K562 (cell line): Measurements from ENCODE around the gene BHLHE40. TPM values are rescaled to one million over a fixed set of nuclear protein-coding genes. Genes with fewer than 3 reads are reported as not detected.

ENCODE experiments used
- ARHGAP35 ChIP-seq: fragments of 450-650 bp; IDR thresholded peaks from 2 replicates; pipeline ENCODE4 v1.6.1; 2018; ENCODE audit not compliant: partially characterized antibody
- ARNT ChIP-seq, 2 experiments: fragments of 450-650 bp; IDR thresholded peaks; 2 replicates each; pipeline ENCODE4 v1.6.1; 2016; ENCODE audit warnings: mild to moderate bottlenecking in 1 of 2
- ATF7 ChIP-seq: fragments of 450-650 bp; IDR thresholded peaks from 2 replicates; pipeline ENCODE4 v1.7.1; 2014; ENCODE audit warnings: mild to moderate bottlenecking, moderate library complexity
- C11orf30 ChIP-seq: fragments of 450-650 bp; IDR thresholded peaks from 2 replicates; pipeline ENCODE4 v1.6.1; 2016; ENCODE audit warnings: low read depth, mild to moderate bottlenecking
- CBFA2T3 ChIP-seq: fragments of 450-650 bp; IDR thresholded peaks from 2 replicates; pipeline ENCODE4 v1.6.1; 2017
- ERF ChIP-seq: fragments of 450-650 bp; formaldehyde crosslinking; IDR thresholded peaks from 2 replicates; pipeline ENCODE4 v1.4.0; 2020; ENCODE audit warnings: mild to moderate bottlenecking, mixed read lengths
- ETS2 ChIP-seq: IDR thresholded peaks from 2 replicates; pipeline ENCODE4 v1.6.1; 2016; ENCODE audit warnings: borderline replicate concordance, missing genetic modification characterization, mild to moderate bottlenecking, moderate library complexity, missing compliant biosample characterization; ENCODE audit not compliant: poor library complexity, severe bottlenecking
- GABPA ChIP-seq: fragments of 200-800 bp; sonication (Bioruptor generic); conservative IDR thresholded peaks from 2 replicates; pipeline ENCODE4 v1.6.1; 2016; ENCODE audit warnings: low read depth, missing genetic modification characterization, missing compliant biosample characterization
- HMGN3 ChIP-seq: IDR thresholded peaks from 2 replicates; pipeline ENCODE4 v1.6.1; 2011; ENCODE audit warnings: borderline replicate concordance, low read depth, mild to moderate bottlenecking, mixed read lengths, low read length; ENCODE audit not compliant: insufficient read length; ENCODE audit errors: extremely low read depth
- KLF10 ChIP-seq: fragments of 250-450 bp; sonication (Bioruptor Pico); IDR thresholded peaks from 2 replicates; pipeline ENCODE4 v1.6.1; 2021; ENCODE audit warnings: matching md5 sums
- NFE2 ChIP-seq: IDR thresholded peaks from 2 replicates; pipeline ENCODE4 v1.6.1; 2014; ENCODE audit warnings: antibody characterized with exemption, low read depth
- PTTG1 ChIP-seq: fragments of 450-650 bp; IDR thresholded peaks from 2 replicates; pipeline ENCODE4 v1.6.1; 2016; ENCODE audit warnings: low read depth, mild to moderate bottlenecking, missing genetic modification characterization, missing compliant biosample characterization
- PURB ChIP-seq: sonication (generic); formaldehyde crosslinking; IDR thresholded peaks from 2 replicates; pipeline ENCODE4 v1.9.0; 2021; ENCODE audit warnings: low read depth, mild to moderate bottlenecking, missing genetic modification reagents
- RFX5 ChIP-seq: IDR thresholded peaks from 2 replicates; pipeline ENCODE4 v1.6.1; 2011; ENCODE audit warnings: low read depth, mild to moderate bottlenecking, improper control_type of control experiment, low read length
- SAP30 ChIP-seq: fragments of 200-600 bp; sonication (generic); IDR thresholded peaks from 2 replicates; pipeline ENCODE4 v1.6.1; 2012; ENCODE audit warnings: borderline replicate concordance, low read depth, mild to moderate bottlenecking, moderate library complexity, low read length, control low read depth, inconsistent platforms; ENCODE audit not compliant: insufficient read depth, poor library complexity, severe bottlenecking
- SRSF1 ChIP-seq: fragments of 200-400 bp; formaldehyde crosslinking; IDR thresholded peaks from 2 replicates; pipeline ENCODE4 v1.6.1; 2017; ENCODE audit warnings: mild to moderate bottlenecking, low read depth, low read length, moderate library complexity
- SRSF7 ChIP-seq: fragments of 200-400 bp; formaldehyde crosslinking; optimal IDR thresholded peaks from 2 replicates; pipeline ENCODE3; 2017; ENCODE audit warnings: mild to moderate bottlenecking, low read depth, low read length
- TAF1 ChIP-seq: IDR thresholded peaks from 2 replicates; pipeline ENCODE4 v1.6.1; 2011; ENCODE audit warnings: mild to moderate bottlenecking, low read length, moderate library complexity; ENCODE audit not compliant: insufficient read depth, control insufficient read depth, severe bottlenecking; ENCODE audit errors: extremely low read depth
- ZNF146 ChIP-seq: IDR thresholded peaks from one replicate; pipeline ENCODE4 v1.6.1; 2018; ENCODE audit warnings: missing compliant biosample characterization; ENCODE audit not compliant: unreplicated experiment
- ZNF75A ChIP-seq: fragments of 450-650 bp; formaldehyde crosslinking; IDR thresholded peaks from 2 replicates; pipeline ENCODE4 v1.4.0; 2020; ENCODE audit warnings: mild to moderate bottlenecking
- ZNF76 ChIP-seq: fragments of 250-450 bp; sonication (Bioruptor Pico); IDR thresholded peaks from 2 replicates; pipeline ENCODE4 v1.4.0; 2020; ENCODE audit warnings: mild to moderate bottlenecking, moderate library complexity, borderline replicate concordance
- ZNF764 ChIP-seq: fragments of 250-450 bp; sonication (Bioruptor Pico); IDR thresholded peaks from 2 replicates; pipeline ENCODE4 v1.4.0; 2020; ENCODE audit warnings: low read depth, mild to moderate bottlenecking, moderate library complexity
- polyA plus RNA-seq, 8 experiments: library from polyadenylated mRNA; depleted of rRNA in 4 of 8; stranded (reverse) in 5 of 8; unstranded in 3 of 8; fragments of >200 nt; fragmentation: Nextera tagmentation in 2 of 8; fragmentation: Illumina TruSeq in 1 of 8; extraction: Ambion mirVana in 2 of 8; extraction: Trizol in 1 of 8; gene quantifications; 2 replicates each; pipeline versions ENCODE4 v1.2.1 to v1.2.3, GENCODE V29; 2011 to 2014; ENCODE audit warnings: inconsistent platforms in 1 of 8, missing spikeins in 1 of 8
- total RNA-seq, 7 experiments: library from RNA; depleted of rRNA in 6 of 7; stranded (reverse); fragments of >200 nt in 6 of 7; fragmentation: Illumina TruSeq in 2 of 7; extraction: Trizol in 2 of 7; gene quantifications; 2 replicates each; pipeline versions ENCODE4 v1.2.1 to v1.2.3, GENCODE V29; 2011 to 2021; ENCODE audit warnings: low replicate concordance in 1 of 7
- TF ChIP-seq, protein P1 (sequence below), 3 experiments: IDR thresholded peaks in 2 of 3; conservative IDR thresholded peaks in 1 of 3; 2 replicates each; pipeline ENCODE4 v1.5.1; 2011 to 2012; ENCODE audit warnings: low read length in 3 of 3, mild to moderate bottlenecking in 3 of 3, control low read depth in 2 of 3, improper control_type of control experiment in 1 of 3, inconsistent platforms in 1 of 3, low read depth in 1 of 3, mixed read lengths in 1 of 3, moderate library complexity in 1 of 3; ENCODE audit not compliant: insufficient read depth in 2 of 3
- TF ChIP-seq, protein P2 (sequence below): fragments of 450-650 bp; IDR thresholded peaks from 2 replicates; pipeline ENCODE4 v1.7.0; 2016; ENCODE audit warnings: borderline replicate concordance
- TF ChIP-seq, protein P3 (sequence below): fragments of 450-650 bp; IDR thresholded peaks from 2 replicates; pipeline ENCODE4 v1.6.1; 2018; ENCODE audit warnings: mild to moderate bottlenecking, low read depth; ENCODE audit not compliant: partially characterized antibody

The BHLHE40 gene
- total and polyA plus RNA-seq, 9 of the 15 experiments (the other 6 are each of a cell fraction or from before 2014, with no cell fraction given) = 12.0 to 83.9 (median 31.4) TPM

DNA sequence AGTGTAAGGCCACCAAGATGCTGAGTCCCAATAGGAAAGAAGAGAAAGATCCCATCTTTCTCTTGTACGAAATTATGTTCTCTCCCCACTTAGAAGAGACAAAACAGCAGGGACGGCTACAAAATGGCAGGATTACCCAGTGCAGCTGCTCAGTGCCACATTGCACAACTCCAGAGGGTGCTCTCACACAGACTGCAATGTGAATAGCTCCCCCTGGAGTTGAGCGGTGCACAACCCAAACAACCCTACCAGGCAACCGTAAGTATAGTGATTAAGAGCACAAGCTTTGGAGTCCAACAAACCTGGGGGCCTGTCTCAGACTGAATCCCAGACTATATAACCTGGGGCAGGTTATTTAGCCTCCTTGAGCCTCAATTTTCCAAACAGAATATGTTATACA is 3.1 kb upstream of the BHLHE40 start (continued):
- TF ChIP-seq, protein P1, sequence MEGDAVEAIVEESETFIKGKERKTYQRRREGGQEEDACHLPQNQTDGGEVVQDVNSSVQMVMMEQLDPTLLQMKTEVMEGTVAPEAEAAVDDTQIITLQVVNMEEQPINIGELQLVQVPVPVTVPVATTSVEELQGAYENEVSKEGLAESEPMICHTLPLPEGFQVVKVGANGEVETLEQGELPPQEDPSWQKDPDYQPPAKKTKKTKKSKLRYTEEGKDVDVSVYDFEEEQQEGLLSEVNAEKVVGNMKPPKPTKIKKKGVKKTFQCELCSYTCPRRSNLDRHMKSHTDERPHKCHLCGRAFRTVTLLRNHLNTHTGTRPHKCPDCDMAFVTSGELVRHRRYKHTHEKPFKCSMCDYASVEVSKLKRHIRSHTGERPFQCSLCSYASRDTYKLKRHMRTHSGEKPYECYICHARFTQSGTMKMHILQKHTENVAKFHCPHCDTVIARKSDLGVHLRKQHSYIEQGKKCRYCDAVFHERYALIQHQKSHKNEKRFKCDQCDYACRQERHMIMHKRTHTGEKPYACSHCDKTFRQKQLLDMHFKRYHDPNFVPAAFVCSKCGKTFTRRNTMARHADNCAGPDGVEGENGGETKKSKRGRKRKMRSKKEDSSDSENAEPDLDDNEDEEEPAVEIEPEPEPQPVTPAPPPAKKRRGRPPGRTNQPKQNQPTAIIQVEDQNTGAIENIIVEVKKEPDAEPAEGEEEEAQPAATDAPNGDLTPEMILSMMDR (IDR thresholded peaks at IDR 0.05 in 2 of 3, conservative IDR thresholded peaks at IDR 0.05 in 1 of 3; ENCODE audit: insufficient read depth in 2 of 3, low read depth in 1 of 3, low read length in 3 of 3) = peak; percentile 98 to 99 (median 99)
- no peak for TF ChIP-seq SRSF1
- TF ChIP-seq ARHGAP35 = no peak
- no peak; the same call in 1 of the 2 replicates for TF ChIP-seq NFE2
- TF ChIP-seq ATF7 = peak; percentile 70
- TF ChIP-seq ERF (CRISPR knock-in tag) = peak; percentile 62; the same call in 1 of the 2 replicates
- TF ChIP-seq CBFA2T3 = no peak
- no peak for TF ChIP-seq C11orf30
- no peak for TF ChIP-seq RFX5
- TF ChIP-seq PTTG1 (tag) = no peak
- TF ChIP-seq TAF1 = no peak
- TF ChIP-seq SAP30 = peak; percentile 35
- no peak for TF ChIP-seq KLF10 (CRISPR knock-in tag)
- 0 out of 2 replicates have a peak, but pooled peaks have one; percentile 27 for TF ChIP-seq ZNF764 (CRISPR knock-in tag)
- no peak for TF ChIP-seq SRSF7
- TF ChIP-seq ETS2 (tag) = no peak
- TF ChIP-seq, protein P2, sequence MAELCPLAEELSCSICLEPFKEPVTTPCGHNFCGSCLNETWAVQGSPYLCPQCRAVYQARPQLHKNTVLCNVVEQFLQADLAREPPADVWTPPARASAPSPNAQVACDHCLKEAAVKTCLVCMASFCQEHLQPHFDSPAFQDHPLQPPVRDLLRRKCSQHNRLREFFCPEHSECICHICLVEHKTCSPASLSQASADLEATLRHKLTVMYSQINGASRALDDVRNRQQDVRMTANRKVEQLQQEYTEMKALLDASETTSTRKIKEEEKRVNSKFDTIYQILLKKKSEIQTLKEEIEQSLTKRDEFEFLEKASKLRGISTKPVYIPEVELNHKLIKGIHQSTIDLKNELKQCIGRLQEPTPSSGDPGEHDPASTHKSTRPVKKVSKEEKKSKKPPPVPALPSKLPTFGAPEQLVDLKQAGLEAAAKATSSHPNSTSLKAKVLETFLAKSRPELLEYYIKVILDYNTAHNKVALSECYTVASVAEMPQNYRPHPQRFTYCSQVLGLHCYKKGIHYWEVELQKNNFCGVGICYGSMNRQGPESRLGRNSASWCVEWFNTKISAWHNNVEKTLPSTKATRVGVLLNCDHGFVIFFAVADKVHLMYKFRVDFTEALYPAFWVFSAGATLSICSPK = no peak
- TF ChIP-seq GABPA (tag) = no peak
- TF ChIP-seq HMGN3 = no peak
- TF ChIP-seq ZNF146 (CRISPR knock-in tag) = no peak
- no peak for TF ChIP-seq PURB (CRISPR knock-in tag)
- no peak for TF ChIP-seq ZNF75A (CRISPR knock-in tag)
- TF ChIP-seq ARNT (IDR thresholded peaks at IDR 0.05) = peak in 1 of 2 experiments; percentile 74; a peak in 1 of 4 replicates
- TF ChIP-seq, protein P3, sequence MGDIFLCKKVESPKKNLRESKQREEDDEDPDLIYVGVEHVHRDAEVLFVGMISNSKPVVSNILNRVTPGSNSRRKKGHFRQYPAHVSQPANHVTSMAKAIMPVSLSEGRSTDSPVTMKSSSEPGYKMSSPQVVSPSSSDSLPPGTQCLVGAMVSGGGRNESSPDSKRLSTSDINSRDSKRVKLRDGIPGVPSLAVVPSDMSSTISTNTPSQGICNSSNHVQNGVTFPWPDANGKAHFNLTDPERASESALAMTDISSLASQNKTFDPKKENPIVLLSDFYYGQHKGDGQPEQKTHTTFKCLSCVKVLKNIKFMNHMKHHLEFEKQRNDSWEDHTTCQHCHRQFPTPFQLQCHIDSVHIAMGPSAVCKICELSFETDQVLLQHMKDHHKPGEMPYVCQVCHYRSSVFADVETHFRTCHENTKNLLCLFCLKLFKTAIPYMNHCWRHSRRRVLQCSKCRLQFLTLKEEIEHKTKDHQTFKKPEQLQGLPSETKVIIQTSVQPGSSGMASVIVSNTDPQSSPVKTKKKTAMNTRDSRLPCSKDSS = no peak
- 0 out of 2 replicates have a peak, but pooled peaks have one; percentile 65 for TF ChIP-seq ZNF76 (CRISPR knock-in tag)
